RPMI7951 (cell line): ENCODE data around the gene ALOX15B. TPM values are rescaled to one million over a fixed set of nuclear protein-coding genes. Genes with fewer than 3 reads are reported as not detected.
A peak's percentile ranks its signal among the peaks of the same experiment; 100 is the strongest.
"Not testable (repeated sequence)": the region's sequence is repeated elsewhere in the genome, so short reads cannot be mapped to it uniquely, and the experiment has no call there.

Experiments used
- DNase-seq: peaks from one replicate; pipeline ENCODE4 v3.0.0-alpha.2; 2012; ENCODE audit warnings: low read depth
- total RNA-seq: library from RNA; depleted of rRNA; stranded (reverse); fragments of >200 nt; shearing (Covaris generic); gene quantifications from 2 replicates; pipeline ENCODE4 v1.2.3, GENCODE V29; 2014

ALOX15B gene
- total RNA-seq, 1 experiment from 2014 or later, result not detected

DNA sequence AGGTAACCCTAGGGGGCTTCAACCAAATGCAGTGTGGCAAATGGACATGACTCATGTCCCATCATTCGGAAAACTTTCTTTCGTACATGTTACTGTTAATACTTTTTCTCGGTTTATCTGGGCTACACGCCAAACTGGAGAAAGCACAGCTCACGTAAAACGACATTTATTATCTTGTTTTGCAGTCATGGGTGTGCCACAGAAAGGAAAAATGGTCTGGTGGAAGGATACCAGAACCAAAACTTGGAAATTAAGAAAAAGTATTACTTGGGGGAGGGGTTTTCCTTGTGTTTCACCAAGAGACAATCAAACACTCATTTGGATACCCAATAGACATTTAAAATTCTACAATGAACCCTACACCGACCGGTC, 23.6 kb downstream of the ALOX15B start:
- DNase-seq, result peak; percentile 15

DNA sequence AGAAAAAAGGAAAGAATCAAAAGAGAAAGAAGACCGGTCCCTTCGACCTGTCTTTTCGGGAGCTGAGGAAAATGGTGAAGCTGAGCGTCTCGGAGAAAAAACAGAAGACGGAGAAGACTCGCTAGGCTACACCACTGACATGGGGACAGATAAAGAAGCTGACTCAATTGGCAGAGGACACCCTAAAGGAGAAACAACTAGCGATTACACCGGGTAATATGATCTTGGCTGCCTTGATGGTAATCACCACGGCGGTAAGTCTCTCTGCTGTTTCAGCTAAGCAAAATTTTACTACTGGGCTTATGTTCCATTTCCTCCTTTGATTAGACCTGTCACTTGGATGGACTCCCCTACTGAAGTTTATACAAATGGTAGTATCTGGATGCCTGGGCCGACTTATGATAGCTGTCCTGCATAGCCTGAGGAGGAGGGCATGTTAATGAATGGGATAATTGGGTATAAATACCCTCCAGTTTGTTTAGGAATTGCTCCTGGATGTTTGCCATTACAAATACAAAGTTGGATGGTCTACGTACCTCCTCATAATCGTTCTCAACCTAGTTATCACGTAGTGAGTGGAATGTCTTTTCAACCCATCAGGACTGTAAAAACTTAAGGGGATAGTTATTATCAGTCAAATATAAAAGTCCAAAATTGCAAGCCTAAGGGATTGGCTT, 24.1 kb downstream of the ALOX15B start:
- DNase-seq, result no peak

DNA sequence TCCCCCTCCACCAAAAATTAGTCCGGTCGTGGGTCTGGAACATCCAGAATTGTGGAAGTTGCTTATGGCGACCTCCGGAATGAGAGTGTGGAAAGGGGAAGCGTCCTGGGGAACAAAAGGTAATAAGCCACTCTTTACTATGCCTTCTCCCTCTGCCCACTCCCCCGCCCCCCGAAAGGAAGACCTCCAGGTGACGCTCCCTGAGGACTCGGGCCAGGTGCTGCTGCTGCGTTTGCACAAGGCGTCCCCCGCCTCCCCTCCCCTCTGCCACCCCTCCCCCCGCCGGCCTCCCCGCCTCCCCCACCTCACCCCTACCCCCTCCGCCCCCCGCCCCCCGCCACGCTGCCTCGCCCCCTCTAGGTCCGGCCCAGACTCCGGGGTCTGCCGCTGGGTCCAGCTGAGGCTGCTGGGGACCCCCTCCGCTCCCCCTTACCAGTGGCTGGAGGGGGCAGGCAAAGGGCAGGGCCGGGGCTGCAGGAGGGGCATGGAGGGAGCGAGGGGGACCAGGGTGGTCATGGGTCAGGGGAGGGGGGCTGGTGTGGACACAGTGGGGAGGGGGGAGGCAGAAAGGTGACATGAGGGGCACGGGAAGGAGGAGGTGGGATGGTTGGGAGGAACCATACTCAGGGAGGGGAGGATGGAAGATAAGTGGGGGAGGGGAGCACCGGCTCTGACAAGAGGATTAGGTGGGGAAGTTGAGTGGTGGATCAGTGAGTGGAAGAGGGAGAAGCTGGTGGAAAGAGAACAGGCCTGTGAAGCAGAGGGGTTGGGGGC, 25.1 kb downstream of the ALOX15B start:
- DNase-seq, result no peak

DNA sequence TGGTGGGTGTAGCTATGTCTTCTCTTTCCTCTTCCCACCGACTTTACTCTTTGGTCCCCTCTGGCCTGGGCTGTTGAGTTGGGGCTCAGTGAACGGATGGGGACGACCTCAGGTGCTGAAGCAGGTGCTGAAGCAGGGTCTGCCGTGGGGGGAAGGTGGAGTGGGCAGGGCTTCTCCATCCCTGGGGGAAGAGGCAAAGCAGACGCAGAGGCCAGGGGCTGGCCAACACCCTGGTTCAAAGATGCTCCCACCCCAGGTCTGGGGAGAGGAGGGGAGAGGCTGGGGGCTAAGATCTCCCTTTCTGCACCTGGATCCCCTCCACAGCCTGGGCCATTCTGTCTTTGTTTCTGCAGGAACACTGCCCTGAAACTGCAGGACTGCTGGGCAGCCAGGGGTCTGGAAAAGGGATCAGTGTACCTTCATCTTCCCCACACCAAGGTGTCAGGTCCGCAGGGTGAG, 25.7 kb downstream of the ALOX15B start:
- no peak for DNase-seq

DNA sequence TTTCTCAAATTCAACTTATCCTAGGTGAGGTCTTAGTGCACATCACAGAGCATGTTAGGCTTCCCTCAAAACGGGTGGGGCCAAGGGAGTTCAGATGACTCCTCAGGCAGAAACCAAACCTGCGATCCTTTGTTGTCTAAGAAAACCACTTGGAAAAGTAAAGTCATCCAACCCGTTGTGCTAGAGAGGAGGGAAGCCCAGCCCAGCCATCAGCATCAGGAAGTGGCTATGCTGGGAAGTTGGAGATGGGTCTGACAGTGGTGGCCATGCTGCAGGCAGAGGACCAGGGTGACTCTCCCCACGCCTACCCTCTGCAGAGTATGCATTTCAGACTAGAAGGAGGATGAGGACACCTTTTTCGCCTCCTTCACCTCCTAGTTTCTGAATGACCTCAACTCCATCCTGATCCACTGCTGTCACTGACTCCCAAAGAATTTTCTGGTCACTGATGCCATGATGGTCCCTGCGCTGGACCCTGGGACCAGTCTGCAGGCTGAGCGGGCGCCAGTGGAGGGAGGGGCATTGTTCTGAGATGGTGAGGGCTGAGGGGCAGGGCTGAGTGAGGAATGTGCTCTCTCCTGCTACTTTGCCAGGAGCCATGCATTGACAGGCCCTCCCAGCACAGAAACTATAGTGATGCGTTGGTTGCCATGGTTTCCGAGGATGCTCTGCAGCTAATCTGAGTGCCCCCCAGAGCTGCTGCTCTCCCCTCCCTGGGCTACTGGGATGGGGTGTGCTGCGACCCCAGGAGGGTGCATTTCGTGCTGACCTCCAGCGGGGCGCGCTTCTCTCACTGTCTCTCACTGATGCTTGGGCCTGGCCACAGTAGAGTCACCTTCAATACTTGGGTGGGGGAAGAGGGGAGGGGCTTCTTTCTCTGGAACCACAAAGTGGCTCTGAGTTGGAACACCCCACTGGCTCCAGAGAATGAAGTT, 28.2 kb downstream of the ALOX15B start:
- DNase-seq, result no peak

DNA sequence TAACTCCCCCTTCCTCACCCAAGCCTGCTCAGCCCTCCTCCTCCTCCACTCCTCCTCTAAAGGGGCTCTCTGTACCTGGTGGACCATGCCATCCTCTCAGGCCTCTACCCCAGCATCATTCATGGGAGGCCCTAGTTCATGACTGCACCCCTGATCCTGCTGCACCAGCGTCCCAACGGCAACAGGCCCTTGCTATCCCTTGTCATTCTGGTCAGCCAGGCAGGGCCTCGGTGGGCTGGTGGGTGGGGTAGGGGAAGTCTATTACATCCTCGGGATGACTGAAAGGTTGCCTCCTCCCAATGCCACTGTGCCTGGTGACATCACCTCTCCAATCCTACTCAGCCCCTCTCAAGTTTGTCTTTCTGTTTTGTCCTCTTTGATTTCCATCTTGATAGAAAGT, 28.9 kb downstream of the ALOX15B start:
- DNase-seq, result no peak

DNA sequence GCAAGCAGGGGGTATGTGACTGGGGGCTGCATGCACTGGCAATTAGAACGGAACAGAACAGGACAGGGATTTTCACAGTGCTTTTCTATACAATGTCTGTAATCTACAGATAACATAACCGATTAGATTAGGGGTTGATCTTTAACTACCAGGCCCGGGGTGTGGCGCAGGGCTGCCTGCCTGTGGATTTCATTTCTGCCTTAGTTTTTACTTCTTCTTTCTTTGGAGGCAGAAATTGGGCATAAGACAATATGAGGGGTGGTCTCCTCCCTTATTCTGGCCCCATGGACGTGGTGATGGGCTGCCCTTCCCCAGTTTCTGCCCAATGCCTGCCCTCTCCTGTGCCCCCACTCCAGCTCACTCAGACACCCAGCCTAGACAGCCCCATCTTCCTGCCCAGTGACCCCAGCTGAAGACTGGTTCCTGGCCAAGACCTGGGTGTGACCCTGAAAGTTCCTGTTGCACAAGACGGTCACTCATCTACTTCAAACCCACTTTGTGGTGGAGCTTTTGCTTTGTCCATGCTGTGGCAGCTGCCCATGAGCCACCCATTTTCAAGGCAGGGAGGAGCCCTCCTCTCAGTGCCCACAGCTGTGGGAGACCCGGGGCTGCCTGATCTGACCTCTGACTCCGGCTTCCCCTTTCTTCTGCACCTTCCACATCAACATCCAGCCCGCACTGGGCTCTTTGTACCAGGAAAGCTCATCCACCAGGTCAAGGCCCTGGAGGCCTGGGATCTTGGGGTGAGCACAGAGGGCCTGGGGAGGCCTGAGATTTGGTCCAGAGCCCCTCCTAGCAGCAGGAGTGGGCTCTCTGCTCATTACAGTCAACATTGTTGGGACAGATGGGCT, 30.1 kb downstream of the ALOX15B start:
- no peak for DNase-seq

DNA sequence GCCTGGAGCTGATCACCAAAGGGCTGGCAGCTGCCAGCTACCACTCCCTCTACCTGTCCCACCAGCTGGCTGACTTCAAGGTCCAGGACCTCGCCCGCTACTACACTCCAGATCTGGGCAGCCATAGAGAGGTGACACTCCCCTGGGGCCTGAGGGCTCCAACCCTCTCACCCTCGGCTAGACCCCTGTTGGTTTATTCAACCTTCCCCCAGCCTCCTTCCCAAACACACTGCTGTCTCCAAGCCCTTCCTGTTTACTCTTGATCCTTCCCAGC, 30.7 kb downstream of the ALOX15B start:
- DNase-seq, result no peak

DNA sequence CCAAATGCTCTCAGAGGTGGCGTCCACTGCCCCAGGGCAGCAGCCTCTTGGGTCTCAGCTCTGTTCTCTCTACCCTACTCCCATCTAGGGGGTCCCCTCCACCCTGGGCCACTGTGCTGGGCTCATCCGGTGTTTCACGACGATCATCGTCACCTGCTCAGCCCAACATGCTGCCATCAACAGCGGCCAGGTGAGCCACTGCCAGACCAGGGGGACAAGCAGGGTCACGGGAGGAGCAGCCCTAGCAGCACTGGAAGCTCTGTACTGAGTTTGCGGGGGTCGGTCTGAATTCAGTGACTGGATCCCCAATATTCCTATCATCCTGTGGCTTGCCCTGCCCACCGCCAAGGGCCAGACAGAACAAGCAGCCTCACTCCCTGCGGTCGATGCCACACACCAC, 32.6 kb downstream of the ALOX15B start:
- no peak for DNase-seq

DNA sequence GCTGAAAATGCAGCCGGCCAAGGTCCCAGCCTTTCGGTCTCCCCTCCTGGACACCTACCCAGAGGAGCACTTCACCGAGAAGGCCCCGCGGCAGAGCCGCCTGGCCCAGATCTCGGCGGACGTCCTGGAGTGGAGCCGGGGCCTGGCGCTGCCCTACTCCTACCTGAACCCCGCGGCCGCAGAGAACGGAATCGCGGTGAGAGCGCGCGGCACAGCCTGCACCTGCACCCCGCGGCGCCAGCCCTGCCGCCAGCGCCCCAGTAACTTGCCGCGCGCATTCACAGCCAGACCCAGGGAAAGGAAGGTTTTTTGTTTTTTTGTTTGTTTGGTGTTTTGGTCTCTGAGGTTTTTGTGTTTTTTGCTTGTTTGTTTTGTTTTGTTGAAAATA, 33.5 kb downstream of the ALOX15B start:
- DNase-seq, result no peak

DNA sequence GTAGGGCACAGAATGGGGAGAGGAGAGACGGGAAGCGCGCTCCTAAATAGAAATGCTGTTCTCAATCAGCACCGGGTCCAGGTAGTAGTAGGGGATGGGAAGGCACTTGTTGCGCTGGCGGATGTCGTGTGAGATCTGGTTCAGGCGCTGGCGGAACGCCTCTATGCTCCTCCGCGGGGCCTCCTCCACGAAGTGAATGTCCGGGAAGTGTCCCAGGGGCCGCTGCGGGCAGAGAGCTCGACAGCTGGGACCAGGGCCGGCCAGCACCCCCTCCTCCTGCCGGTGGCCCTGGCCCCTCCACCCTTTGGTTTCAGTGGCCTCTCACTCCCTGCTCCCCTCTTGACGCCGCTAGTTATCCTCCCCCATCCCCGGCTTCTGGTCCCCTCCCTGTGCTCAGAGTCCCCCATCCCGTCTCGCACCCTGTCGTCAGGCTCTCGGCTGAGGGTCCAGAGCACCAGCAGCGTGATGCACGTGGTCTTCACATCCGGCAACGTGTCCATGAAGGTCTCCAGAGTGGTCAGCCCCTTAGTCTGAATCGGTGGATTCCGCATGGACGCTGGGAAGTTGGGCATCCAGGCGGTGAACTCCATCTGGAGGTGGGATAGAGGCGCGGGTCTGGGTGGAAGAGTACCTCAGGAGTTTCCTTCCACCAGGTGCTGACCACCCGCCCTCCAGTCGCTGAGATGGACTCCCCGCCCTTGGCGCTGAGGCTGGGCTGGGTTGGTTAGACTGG, 34.0 kb downstream of the ALOX15B start:
- DNase-seq, result no peak

DNA sequence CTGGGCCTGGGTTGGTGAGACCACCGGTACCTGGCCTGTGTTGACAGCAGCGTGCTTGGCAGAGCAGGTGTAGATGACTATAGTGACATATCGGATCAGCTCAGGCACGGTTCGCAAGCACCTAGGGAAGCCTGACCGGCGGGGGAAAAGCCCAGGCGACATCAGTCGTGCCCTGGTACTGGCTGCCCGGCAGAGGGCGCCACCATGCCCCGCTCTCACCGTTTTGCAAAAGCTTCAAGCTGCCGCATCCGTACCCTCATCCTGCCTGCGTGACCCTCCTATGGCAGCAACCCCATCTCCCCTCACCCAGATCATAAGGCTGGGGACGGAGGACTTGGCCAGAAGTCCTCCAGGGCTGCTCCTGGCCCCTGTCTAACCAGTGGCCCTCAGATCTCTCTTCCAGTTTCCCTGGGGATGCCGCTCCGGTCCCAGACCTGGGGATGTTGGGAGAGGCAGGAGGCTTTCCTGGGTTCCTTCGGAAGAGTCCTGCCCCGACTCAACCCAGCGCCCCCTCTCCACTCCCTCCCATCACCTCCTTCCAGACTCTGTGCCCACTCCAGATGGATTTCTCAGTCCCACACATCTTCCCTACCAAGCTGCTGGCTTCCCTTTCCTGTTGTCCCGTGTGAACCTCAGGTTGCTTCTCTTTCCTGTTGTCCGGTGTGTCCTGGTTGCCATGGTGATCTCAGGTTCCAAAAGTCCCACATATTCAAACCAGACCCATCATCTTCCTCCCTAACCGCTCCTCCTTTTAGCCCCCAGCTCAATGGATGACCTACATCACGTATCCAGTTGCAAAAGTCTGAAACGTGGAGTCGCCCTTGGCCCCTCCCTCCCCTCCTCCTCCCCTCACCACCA, 35.0 kb downstream of the ALOX15B start:
- peak; percentile 36 for DNase-seq

DNA sequence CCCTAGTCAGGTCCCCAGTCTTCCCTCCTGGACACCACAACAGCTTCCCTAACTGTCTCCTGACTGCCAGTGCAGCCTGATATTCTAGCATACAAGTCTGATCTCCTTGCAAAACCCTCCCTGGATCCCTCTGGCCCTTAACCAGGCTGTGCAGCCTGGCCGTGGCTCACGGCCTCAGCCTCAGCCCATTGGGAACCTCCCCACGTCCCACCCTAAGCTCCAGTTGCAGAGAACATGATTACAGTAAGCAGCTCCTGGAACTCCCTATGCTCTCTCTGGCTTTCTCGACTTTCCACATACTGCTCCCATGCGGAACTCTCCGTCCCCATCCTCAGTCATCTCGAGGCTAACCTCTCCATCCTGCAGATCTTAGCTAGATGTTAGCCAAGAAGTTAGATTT, 35.7 kb downstream of the ALOX15B start:
- no peak for DNase-seq

DNA sequence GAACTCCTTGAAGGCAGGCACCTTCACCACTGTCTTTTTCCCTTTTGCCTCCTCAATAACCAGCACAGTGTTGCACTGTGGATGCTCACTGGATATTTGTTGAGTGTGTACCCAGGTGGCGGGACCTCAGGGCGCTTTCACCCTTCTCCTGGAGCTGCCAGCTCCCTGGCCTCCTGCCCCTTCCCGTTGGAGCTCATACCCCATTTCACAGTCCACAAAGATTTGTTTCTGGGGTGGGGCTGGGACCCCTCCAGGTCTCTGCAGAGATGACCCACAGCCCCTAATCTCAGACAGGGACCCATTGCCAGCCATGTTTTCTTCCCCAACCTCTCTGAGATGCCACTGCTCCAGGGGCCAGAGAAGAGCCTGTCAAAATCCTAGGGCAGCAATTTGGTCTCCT, 36.2 kb downstream of the ALOX15B start:
- DNase-seq, result no peak

DNA sequence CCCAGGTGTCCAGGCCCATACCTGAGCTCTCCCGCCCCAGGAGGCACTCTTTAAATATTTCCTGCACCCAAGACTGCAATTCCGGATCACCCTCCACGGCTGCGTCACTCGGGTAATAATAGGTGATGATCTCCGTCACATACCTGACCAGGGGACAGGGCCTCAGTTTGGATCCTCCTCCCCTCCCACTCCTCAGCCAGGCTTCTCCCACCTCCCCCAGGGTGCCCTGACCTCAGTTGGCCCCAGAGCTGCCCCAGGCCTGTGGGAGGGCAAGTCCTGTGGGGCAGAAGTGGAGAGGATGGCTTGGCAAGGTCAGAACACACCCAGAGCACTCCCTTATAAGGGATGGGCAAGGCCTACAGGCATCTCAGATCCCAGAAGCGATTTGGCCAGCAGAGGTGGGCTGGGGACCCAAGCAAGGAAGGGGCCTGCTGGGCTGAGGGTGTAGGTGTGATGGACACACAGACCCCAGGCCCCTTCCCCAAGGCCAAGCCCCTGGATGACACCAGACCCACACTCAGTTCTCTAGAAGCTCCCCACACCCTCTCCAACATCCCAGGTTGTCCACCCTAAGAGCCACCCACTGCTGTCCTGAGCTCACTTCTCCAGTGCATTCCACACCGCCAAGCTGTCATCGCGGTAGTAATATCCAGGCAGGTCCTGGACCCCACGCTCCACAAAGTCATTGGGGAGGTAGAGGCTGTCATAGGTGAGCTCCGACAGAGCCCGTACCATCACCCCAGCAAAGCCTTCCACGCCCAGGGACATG, 36.9 kb downstream of the ALOX15B start:
- DNase-seq, result no peak

DNA sequence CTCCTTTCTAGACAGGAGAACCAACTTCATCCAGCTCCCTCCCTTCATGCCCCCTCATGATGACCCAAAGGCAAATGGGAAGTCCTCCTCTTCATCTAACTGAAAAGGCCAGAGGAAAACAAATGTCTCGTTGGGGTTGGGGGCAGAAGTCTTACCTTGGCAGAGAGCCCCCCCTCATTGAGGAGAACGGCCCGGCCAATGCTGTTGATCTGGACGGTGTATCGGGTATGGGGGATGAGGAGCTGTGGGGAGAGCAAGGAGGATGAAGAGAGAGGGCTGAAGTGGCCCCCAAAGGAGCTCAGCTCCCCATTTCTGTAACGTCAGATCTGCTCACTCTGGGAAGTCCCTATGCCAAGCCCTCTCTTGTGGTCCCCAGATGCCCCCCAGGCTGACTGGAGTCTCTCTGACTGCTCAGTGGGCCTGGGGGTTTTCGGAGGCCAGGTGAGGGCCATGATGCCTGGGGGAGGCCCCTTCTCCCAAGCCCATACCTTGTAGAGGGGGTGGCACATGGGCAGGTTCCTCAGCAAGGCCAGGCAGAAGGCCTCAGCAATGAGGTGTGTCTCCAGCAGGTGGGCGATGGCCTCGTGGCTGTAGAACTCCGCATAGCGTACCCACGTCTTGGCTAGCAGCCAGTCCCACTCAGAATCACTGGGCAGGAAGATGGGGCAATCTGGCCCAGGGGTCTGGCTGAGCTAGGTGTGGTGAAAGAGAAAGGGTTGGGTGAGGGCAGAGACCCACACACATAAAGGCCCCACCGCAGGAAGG, 37.8 kb downstream of the ALOX15B start:
- no peak for DNase-seq

DNA sequence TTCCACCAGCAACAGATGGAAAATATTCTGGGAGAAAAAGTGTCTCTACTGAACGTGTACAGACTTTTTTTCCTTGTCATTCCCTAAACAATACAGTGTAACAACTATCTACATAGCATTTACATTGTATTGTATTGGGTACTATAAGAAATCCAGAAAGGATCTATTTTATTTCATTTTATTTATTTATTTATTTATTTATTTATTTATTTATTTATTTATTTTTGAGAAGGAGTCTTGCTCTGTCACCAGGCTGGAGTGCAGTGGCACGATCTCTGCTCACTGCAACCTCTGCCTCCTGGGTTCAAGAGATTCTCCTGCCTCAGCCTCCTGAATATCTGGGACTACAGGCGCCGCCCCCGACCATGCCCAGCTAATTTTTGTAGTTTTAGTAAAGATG, 39.1 kb downstream of the ALOX15B start:
- not testable (repeated sequence) for DNase-seq
